ENCODE results near the gene FOXK1. TPM values are rescaled to one million over a fixed set of nuclear protein-coding genes. Genes with fewer than 3 reads are reported as not detected.

FOXK1 gene
- polyA plus RNA-seq, 3 donors = 0.33 to 16.8 (median 0.76) TPM

GRCh38 chr7:4775250-4775847 is 93.3 kb downstream of the FOXK1 start, which contains the start of gene AP5Z1:
TSS of gene AP5Z1 (plus strand) at chr7:4775623. CDS start at chr7:4775716, 93 bp downstream.
- WGBS (ENCODE audit: insufficient coverage) = under 1% methylated on average over 55 of the region's 55 CpGs

More at GRCh38 chr7:4775250-4775847, 93.3 kb downstream of the FOXK1 start, which contains the start of gene AP5Z1:
- H3K4me2 ChIP-seq (replicated peaks; ENCODE audit: extremely low read depth, low read length, poor library complexity, severe bottlenecking) = peak within 1 kb of the TSS; percentile 89
- no peaks in the 10 kb centered on the region for H3K9me3 ChIP-seq (replicated peaks in 1 of 2; ENCODE audit: control insufficient read depth in 1 of 2, insufficient read depth in 1 of 2, low read length in 2 of 2)
- peaks cover 33% of the 10 kb centered on the region for H3K4me1 Mint-ChIP-seq
- TF ChIP-seq CTCF (IDR thresholded peaks at IDR 0.05) = no peak
- peak within 1 kb of the TSS; percentile 70 to 89 (median 88) for H3K4me3 ChIP-seq (replicated peaks in 1 of 3; ENCODE audit: low read depth in 2 of 3, low read length in 3 of 3)
- peak within 1 kb of the TSS; percentile 93 for H3K9ac ChIP-seq (ENCODE audit: insufficient read depth, low read length, poor library complexity, severe bottlenecking)
- H3K27me3 Mint-ChIP-seq (ENCODE audit: low read depth in 3 of 3) = no peaks in the 10 kb centered on the region
- peaks cover 40% of the 10 kb centered on the region for H3K79me2 ChIP-seq (ENCODE audit: insufficient read depth, low read length)
- peak within 1 kb of the TSS; percentile 99 for H3K4me3 Mint-ChIP-seq
- H3K9me3 Mint-ChIP-seq = no peaks in the 10 kb centered on the region
- intact Hi-C loops (cut with micrococcal nuclease) = loop anchor here in 1 of 2 donors (1.0 kb wide), 1 partner anchor 133 kb away; no protein-coding TSS in a partner anchor
- H3K36me3 Mint-ChIP-seq = peaks cover 7 to 26% of the 10 kb centered on the region in 2 donors
- peak; percentile 93 to 99 (median 98) for DNase-seq
- H2AFZ ChIP-seq (ENCODE audit: insufficient read depth, low read depth, low read length, poor library complexity, severe bottlenecking) = peak within 1 kb of the TSS; percentile 90
- peaks cover 24% of the 10 kb centered on the region for H4K20me1 ChIP-seq (ENCODE audit: insufficient read depth, low read length)
- peaks cover 25 to 32% of the 10 kb centered on the region in 2 donors for H3K4me1 ChIP-seq (ENCODE audit: control insufficient read depth in 1 of 2, insufficient read depth in 2 of 2, low read length in 2 of 2)
- H3K27ac Mint-ChIP-seq = peak within 1 kb of the TSS; percentile 98 to 100 (median 100)
- H3K36me3 ChIP-seq (replicated peaks in 1 of 2; ENCODE audit: control insufficient read depth in 1 of 2, insufficient read depth in 2 of 2, low read length in 2 of 2) = peaks cover 0 to 17% of the 10 kb centered on the region in 2 donors
- peak within 1 kb of the TSS; percentile 97 to 98 for H3K27ac ChIP-seq (ENCODE audit: low read depth in 1 of 2, low read length in 2 of 2)
- no peaks in the 10 kb centered on the region for H3K27me3 ChIP-seq (ENCODE audit: control insufficient read depth in 2 of 2, insufficient read depth in 2 of 2, low read length in 2 of 2)
